ENCODE results near the gene XPC.

The XPC gene

GRCh38 chr3:14174483-14174882, 3.9 kb downstream of the XPC start:
- TF ChIP-seq POLR2A (IDR thresholded peaks at IDR 0.05; ENCODE audit: low read length) (no peak), GATA1 (IDR thresholded peaks at IDR 0.05; ENCODE audit: low read depth, low read length) (no peak)
- peak in 1 of 2 experiments; percentile 29 for DNase-seq

- no peak for DNase-seq
- no peak for TF ChIP-seq GATA1 (IDR thresholded peaks at IDR 0.05; ENCODE audit: low read depth, low read length)
- TF ChIP-seq POLR2A (IDR thresholded peaks at IDR 0.05; ENCODE audit: low read length) = no peak
Measured at GRCh38 chr3:14172496-14172895, 5.9 kb downstream of the XPC start.

GRCh38 chr3:14170531-14171159, 7.8 kb downstream of the XPC start:
- TF ChIP-seq GATA1 (IDR thresholded peaks at IDR 0.05; ENCODE audit: low read depth, low read length) (no peak), POLR2A (IDR thresholded peaks at IDR 0.05; ENCODE audit: low read length) (no peak)
- DNase-seq = no peak

- TF ChIP-seq POLR2A (IDR thresholded peaks at IDR 0.05; ENCODE audit: low read length) (no peak), GATA1 (IDR thresholded peaks at IDR 0.05; ENCODE audit: low read depth, low read length) (no peak)
- no peak for DNase-seq
Measured at GRCh38 chr3:14169871-14170270, 8.5 kb downstream of the XPC start.

- no peak for DNase-seq
- no peak for TF ChIP-seq POLR2A (IDR thresholded peaks at IDR 0.05; ENCODE audit: low read length)
- TF ChIP-seq GATA1 (IDR thresholded peaks at IDR 0.05; ENCODE audit: low read depth, low read length) = no peak
Measured at GRCh38 chr3:14169435-14169834, 9.0 kb downstream of the XPC start.

- no peak for TF ChIP-seq POLR2A (IDR thresholded peaks at IDR 0.05; ENCODE audit: low read length)
- no peak for TF ChIP-seq GATA1 (IDR thresholded peaks at IDR 0.05; ENCODE audit: low read depth, low read length)
- DNase-seq = no peak
Measured at GRCh38 chr3:14166877-14167603, 11.4 kb downstream of the XPC start.

GRCh38 chr3:14162178-14162577, 16.2 kb downstream of the XPC start:
- no peak for DNase-seq
- TF ChIP-seq GATA1 (IDR thresholded peaks at IDR 0.05; ENCODE audit: low read depth, low read length) (no peak), POLR2A (IDR thresholded peaks at IDR 0.05; ENCODE audit: low read length) (no peak)

GRCh38 chr3:14161282-14161681, 17.1 kb downstream of the XPC start:
- DNase-seq = peak in 1 of 2 experiments; percentile 19
- TF ChIP-seq POLR2A (IDR thresholded peaks at IDR 0.05; ENCODE audit: low read length) (no peak), GATA1 (IDR thresholded peaks at IDR 0.05; ENCODE audit: low read depth, low read length) (no peak)

- DNase-seq = no peak
- TF ChIP-seq GATA1 (IDR thresholded peaks at IDR 0.05; ENCODE audit: low read depth, low read length) (no peak), POLR2A (IDR thresholded peaks at IDR 0.05; ENCODE audit: low read length) (no peak)
Measured at GRCh38 chr3:14159426-14159825, 19.0 kb downstream of the XPC start.

GRCh38 chr3:14158370-14158769, 20.0 kb downstream of the XPC start:
- TF ChIP-seq GATA1 (IDR thresholded peaks at IDR 0.05; ENCODE audit: low read depth, low read length) = no peak
- TF ChIP-seq POLR2A (IDR thresholded peaks at IDR 0.05; ENCODE audit: low read length) = no peak
- DNase-seq = no peak

- no peak for DNase-seq
- TF ChIP-seq POLR2A (IDR thresholded peaks at IDR 0.05; ENCODE audit: low read length) = no peak
- TF ChIP-seq GATA1 (IDR thresholded peaks at IDR 0.05; ENCODE audit: low read depth, low read length) = no peak
Measured at GRCh38 chr3:14157951-14158350, 20.4 kb downstream of the XPC start.

GRCh38 chr3:14156843-14157561, 21.4 kb downstream of the XPC start:
- DNase-seq = no peak
- TF ChIP-seq GATA1 (IDR thresholded peaks at IDR 0.05; ENCODE audit: low read depth, low read length) (no peak), POLR2A (IDR thresholded peaks at IDR 0.05; ENCODE audit: low read length) (no peak)

- no peak for DNase-seq
- no peak for TF ChIP-seq GATA1 (IDR thresholded peaks at IDR 0.05; ENCODE audit: low read depth, low read length)
- TF ChIP-seq POLR2A (IDR thresholded peaks at IDR 0.05; ENCODE audit: low read length) = no peak
Measured at GRCh38 chr3:14156201-14156600, 22.2 kb downstream of the XPC start.

- no peak for TF ChIP-seq POLR2A (IDR thresholded peaks at IDR 0.05; ENCODE audit: low read length)
- no peak for TF ChIP-seq GATA1 (IDR thresholded peaks at IDR 0.05; ENCODE audit: low read depth, low read length)
- no peak for DNase-seq
Measured at GRCh38 chr3:14154895-14155440, 23.4 kb downstream of the XPC start.
